H9 (cell line): ENCODE data around the gene FASTKD1. TPM values are rescaled to one million over a fixed set of nuclear protein-coding genes. Genes with fewer than 3 reads are reported as not detected.

ENCODE experiments used
- DNase-seq: peaks from one replicate; pipeline ENCODE4 v3.0.0-alpha.2; 2017
- H2AFZ ChIP-seq: one replicate; pipeline ENCODE4 v1.6.1; 2013; ENCODE audit warnings: mild to moderate bottlenecking, low read length, control low read depth, moderate library complexity
- H2AK5ac ChIP-seq: 2 replicates; pipeline ENCODE4 v1.6.1; 2013; ENCODE audit warnings: low read length, control low read depth, mixed read lengths; ENCODE audit not compliant: insufficient read length
- H2BK120ac ChIP-seq: one replicate; pipeline ENCODE4 v1.6.1; 2013; ENCODE audit warnings: low read depth, mild to moderate bottlenecking, low read length, control low read depth, inconsistent platforms; ENCODE audit not compliant: poor library complexity, severe bottlenecking
- H2BK12ac ChIP-seq: 2 replicates; pipeline ENCODE4 v1.6.1; 2013; ENCODE audit warnings: low read length, control low read depth, mixed read lengths, low read depth; ENCODE audit not compliant: insufficient read length
- H2BK15ac ChIP-seq: 2 replicates; pipeline ENCODE4 v1.6.1; 2013; ENCODE audit warnings: low read depth, low read length, control low read depth
- H2BK20ac ChIP-seq: one replicate; pipeline ENCODE4 v1.6.1; 2013; ENCODE audit warnings: low read depth, mild to moderate bottlenecking, low read length, control low read depth, inconsistent platforms; ENCODE audit not compliant: poor library complexity, severe bottlenecking
- H2BK5ac ChIP-seq: 2 replicates; pipeline ENCODE4 v1.6.1; 2013; ENCODE audit warnings: low read length, control low read depth, mixed read lengths; ENCODE audit not compliant: insufficient read length
- H3K14ac ChIP-seq: 2 replicates; pipeline ENCODE4 v1.6.1; 2013; ENCODE audit warnings: low read length, control low read depth; ENCODE audit not compliant: insufficient read depth
- H3K18ac ChIP-seq: 2 replicates; pipeline ENCODE4 v1.6.1; 2013; ENCODE audit warnings: low read depth, mild to moderate bottlenecking, mixed read lengths, low read length, control low read depth; ENCODE audit not compliant: insufficient read length
- H3K23ac ChIP-seq: 2 replicates; pipeline ENCODE4 v1.6.1; 2013; ENCODE audit warnings: low read length, control low read depth, mixed read lengths, low read depth; ENCODE audit not compliant: insufficient read length
- H3K23me2 ChIP-seq: 2 replicates; pipeline ENCODE4 v1.6.1; 2013; ENCODE audit warnings: low read depth, mild to moderate bottlenecking, mixed read lengths, low read length, control low read depth; ENCODE audit not compliant: insufficient read length, poor library complexity, severe bottlenecking
- H3K27ac ChIP-seq: 2 replicates; pipeline ENCODE4 v1.5.1; 2013; ENCODE audit warnings: low read length, control low read depth, mixed read lengths, low read depth; ENCODE audit not compliant: insufficient read length
- H3K27me3 ChIP-seq: 2 replicates; pipeline ENCODE4 v1.6.1; 2013; ENCODE audit warnings: low read length, control low read depth, inconsistent platforms; ENCODE audit not compliant: insufficient read depth
- H3K4ac ChIP-seq: 2 replicates; pipeline ENCODE4 v1.6.1; 2013; ENCODE audit warnings: low read depth, mild to moderate bottlenecking, control low read depth, inconsistent platforms, low read length, moderate library complexity
- H3K4me1 ChIP-seq: 2 replicates; pipeline ENCODE4 v1.6.1; 2013; ENCODE audit warnings: low read length, control low read depth, inconsistent platforms; ENCODE audit not compliant: insufficient read depth
- H3K4me2 ChIP-seq: 2 replicates; pipeline ENCODE4 v1.6.1; 2013; ENCODE audit warnings: low read length, control low read depth, mixed read lengths; ENCODE audit not compliant: insufficient read length, insufficient read depth
- H3K56ac ChIP-seq: 2 replicates; pipeline ENCODE4 v1.6.1; 2013; ENCODE audit warnings: low read depth, mild to moderate bottlenecking, mixed read lengths, low read length, control low read depth; ENCODE audit not compliant: insufficient read length
- H3K79me1 ChIP-seq: 2 replicates; pipeline ENCODE4 v1.6.1; 2013; ENCODE audit warnings: low read depth, mild to moderate bottlenecking, moderate library complexity, low read length, control low read depth, inconsistent platforms; ENCODE audit not compliant: insufficient read depth, poor library complexity, severe bottlenecking
- H3K79me2 ChIP-seq: 2 replicates; pipeline ENCODE4 v1.6.1; 2013; ENCODE audit warnings: low read length, control low read depth, inconsistent platforms; ENCODE audit not compliant: insufficient read depth
- H3K9ac ChIP-seq: 2 replicates; pipeline ENCODE4 v1.6.1; 2013; ENCODE audit warnings: low read length, control low read depth, mixed read lengths; ENCODE audit not compliant: insufficient read length; ENCODE audit errors: extremely low read depth
- H3K9me3 ChIP-seq: one replicate; pipeline ENCODE4 v1.6.1; 2013; ENCODE audit warnings: low read depth, low read length, inconsistent platforms; ENCODE audit not compliant: control insufficient read depth
- H3T11ph ChIP-seq: one replicate; pipeline ENCODE4 v1.6.1; 2013; ENCODE audit warnings: mild to moderate bottlenecking, low read length, control low read depth, inconsistent platforms
- H4K20me1 ChIP-seq: one replicate; pipeline ENCODE4 v1.6.1; 2013; ENCODE audit not compliant: control insufficient read depth, insufficient read length, insufficient read depth
- H4K5ac ChIP-seq: 2 replicates; pipeline ENCODE4 v1.6.1; 2013; ENCODE audit warnings: low read depth, mild to moderate bottlenecking, mixed read lengths, low read length, control low read depth; ENCODE audit not compliant: insufficient read length
- H4K8ac ChIP-seq: replicated peaks from 2 replicates; pipeline ENCODE4 v1.6.1; 2013; ENCODE audit warnings: low read length, control low read depth, mixed read lengths, low read depth; ENCODE audit not compliant: insufficient read length
- H4K91ac ChIP-seq: 2 replicates; pipeline ENCODE4 v1.6.1; 2013; ENCODE audit warnings: low read depth, mild to moderate bottlenecking, moderate library complexity, mixed read lengths, low read length, control low read depth; ENCODE audit not compliant: insufficient read length
- H3K27ac Mint-ChIP-seq, 3 experiments: 2 replicates in 2 of 3; 3 replicates in 1 of 3; pipeline ENCODE4 v1.8.0; 2020 to 2021; ENCODE audit warnings: mixed read lengths in 3 of 3, mild to moderate bottlenecking in 1 of 3, moderate library complexity in 1 of 3
- H3K27me3 Mint-ChIP-seq: 2 replicates; pipeline ENCODE4 v1.8.0; 2021; ENCODE audit warnings: low read depth, mild to moderate bottlenecking, moderate library complexity, mixed read lengths
- H3K36me3 Mint-ChIP-seq, 3 experiments: 2 replicates in 2 of 3; 3 replicates in 1 of 3; pipeline ENCODE4 v1.8.0; 2020 to 2021; ENCODE audit warnings: low read depth in 3 of 3, mixed read lengths in 3 of 3; ENCODE audit not compliant: insufficient read depth in 1 of 3
- H3K4me1 Mint-ChIP-seq, 2 experiments: 2 replicates each; pipeline ENCODE4 v1.8.0; 2020; ENCODE audit warnings: mixed read lengths in 2 of 2
- H3K4me3 Mint-ChIP-seq, 2 experiments: 2 replicates in 1 of 2; 3 replicates in 1 of 2; pipeline ENCODE4 v1.8.0; 2020 to 2021; ENCODE audit warnings: mild to moderate bottlenecking in 2 of 2, mixed read lengths in 2 of 2, moderate library complexity in 1 of 2
- H3K9me3 Mint-ChIP-seq, 2 experiments: 2 replicates in 1 of 2; 3 replicates in 1 of 2; pipeline ENCODE4 v1.8.0; 2020; ENCODE audit warnings: mild to moderate bottlenecking in 2 of 2, mixed read lengths in 2 of 2, moderate library complexity in 1 of 2
- WGBS: extraction: QIAGEN DNeasy Blood & Tissue Kit; methylation state at CpG from one replicate; pipeline ENCODE4 v1.1.7; 2013; ENCODE audit warnings: missing lambda C conversion rate, low lambda C conversion rate, mixed read lengths; ENCODE audit not compliant: insufficient read length; ENCODE audit errors: extremely low coverage; 5-methylcytosine and 5-hydroxymethylcytosine counted together
- total RNA-seq: library from RNA; stranded (reverse); gene quantifications from 2 replicates; pipeline ENCODE4 v1.2.1, GENCODE V29; 2021
- TF ChIP-seq, protein P1 (sequence below): fragments of 200-600 bp; sonication (generic); conservative IDR thresholded peaks from 3 replicates; pipeline ENCODE4 v1.8.0; 2021; ENCODE audit warnings: antibody characterized with exemption, mild to moderate bottlenecking

Gene FASTKD1
- total RNA-seq, 1 experiment from 2014 or later, result 47.6 TPM

DNA sequence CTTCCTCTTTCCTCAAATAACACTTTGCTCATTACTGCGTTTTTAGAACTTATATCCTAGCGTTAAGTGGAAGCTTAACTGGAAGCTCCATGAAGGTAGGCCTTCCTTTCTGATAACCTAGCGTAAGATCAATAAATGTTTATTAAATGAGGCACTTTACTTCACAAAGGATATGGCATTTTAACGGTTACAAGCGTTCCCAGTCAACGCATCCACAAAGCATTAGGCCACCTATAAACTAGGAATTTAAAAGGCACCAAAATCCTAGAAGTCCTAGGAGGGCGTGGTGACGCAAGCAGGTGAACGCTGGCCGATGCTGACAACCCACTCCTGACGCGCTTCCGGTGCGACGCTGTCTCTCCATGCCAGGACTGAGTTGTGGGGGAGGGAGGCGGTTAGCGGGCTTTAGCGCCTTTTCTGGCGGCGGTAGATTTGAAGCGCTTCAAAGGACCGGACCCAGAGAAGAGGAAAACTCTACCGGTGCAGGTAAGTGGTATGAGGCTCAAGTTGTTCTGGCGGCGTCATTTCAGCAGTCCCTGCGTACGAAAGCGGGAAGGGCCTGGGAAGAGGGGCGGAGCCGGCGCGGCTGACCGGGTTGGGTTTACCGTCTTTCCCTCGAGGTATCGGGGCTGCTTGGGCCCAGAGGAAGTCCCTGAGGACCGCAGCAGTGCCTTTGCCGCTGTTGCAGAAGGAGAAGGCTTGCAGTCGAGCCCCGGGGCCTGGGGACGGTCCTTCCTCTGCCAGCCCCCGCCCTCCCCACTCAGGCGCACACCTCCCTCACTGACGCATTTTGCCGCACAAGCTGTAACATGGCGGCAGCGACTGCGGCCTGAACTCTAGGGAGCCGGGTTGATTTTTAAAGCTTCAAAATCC, 10.6 kb upstream of the FASTKD1 start, which contains the start of gene PPIG:
Gene PPIG (plus strand): TSS at position 347 of the 873 bp plus-strand sequence. CDS start 19,691 bp downstream, outside the sequence.
- Mint-ChIP-seq H3K27ac (peak within 1 kb of the TSS; percentile 100), H3K27me3 (peaks cover 13% of the 10 kb centered on the region), H3K4me3 (peak within 1 kb of the TSS; percentile 99 to 100), H3K4me1 (peaks cover 10% of the 10 kb centered on the region in 2 experiments; a peak in 3 of 4 replicates), H3K9me3 (peaks cover 15 to 19% of the 10 kb centered on the region in 2 experiments), H3K36me3 (peaks cover 6 to 23% (median 12%) of the 10 kb centered on the region in 3 experiments)
- peak within 1 kb of the TSS; percentile 89 for H3K56ac ChIP-seq
- peak within 1 kb of the TSS; percentile 55 for H2BK12ac ChIP-seq
- no CpG with 5 or more reads among the region's 49 CpGs for WGBS
- H3K4me1 ChIP-seq, result no peaks in the 10 kb centered on the region; the same call in 1 of the 2 replicates
- H2BK120ac ChIP-seq, result no peak within 1 kb of the TSS
- H3K18ac ChIP-seq, result peak within 1 kb of the TSS; percentile 98
- peak within 1 kb of the TSS; percentile 100 for H3K9ac ChIP-seq
- H3K9me3 ChIP-seq, result no peaks in the 10 kb centered on the region
- H2AK5ac ChIP-seq, result peak within 1 kb of the TSS; percentile 58
- H4K8ac ChIP-seq, result peak within 1 kb of the TSS; percentile 67
- peak within 1 kb of the TSS; percentile 95 for H3K4me2 ChIP-seq
- H3K79me1 ChIP-seq, result no peaks in the 10 kb centered on the region
- no peaks in the 10 kb centered on the region for H4K20me1 ChIP-seq
- H3K23me2 ChIP-seq, result no peaks in the 10 kb centered on the region
- peak within 1 kb of the TSS; percentile 95 for H3K27ac ChIP-seq
- no peaks in the 10 kb centered on the region for H3K27me3 ChIP-seq
- no peak within 1 kb of the TSS for H3K23ac ChIP-seq
- H4K5ac ChIP-seq, result peak within 1 kb of the TSS; percentile 81
- no peak within 1 kb of the TSS for H2BK20ac ChIP-seq
- peak within 1 kb of the TSS; percentile 99 for H3K14ac ChIP-seq
- peak within 1 kb of the TSS; percentile 12 for H4K91ac ChIP-seq
- H3K79me2 ChIP-seq, result peaks cover 27% of the 10 kb centered on the region; the same call in 1 of the 2 replicates
- H3T11ph ChIP-seq, result no peak within 1 kb of the TSS
- TF ChIP-seq, protein P1, sequence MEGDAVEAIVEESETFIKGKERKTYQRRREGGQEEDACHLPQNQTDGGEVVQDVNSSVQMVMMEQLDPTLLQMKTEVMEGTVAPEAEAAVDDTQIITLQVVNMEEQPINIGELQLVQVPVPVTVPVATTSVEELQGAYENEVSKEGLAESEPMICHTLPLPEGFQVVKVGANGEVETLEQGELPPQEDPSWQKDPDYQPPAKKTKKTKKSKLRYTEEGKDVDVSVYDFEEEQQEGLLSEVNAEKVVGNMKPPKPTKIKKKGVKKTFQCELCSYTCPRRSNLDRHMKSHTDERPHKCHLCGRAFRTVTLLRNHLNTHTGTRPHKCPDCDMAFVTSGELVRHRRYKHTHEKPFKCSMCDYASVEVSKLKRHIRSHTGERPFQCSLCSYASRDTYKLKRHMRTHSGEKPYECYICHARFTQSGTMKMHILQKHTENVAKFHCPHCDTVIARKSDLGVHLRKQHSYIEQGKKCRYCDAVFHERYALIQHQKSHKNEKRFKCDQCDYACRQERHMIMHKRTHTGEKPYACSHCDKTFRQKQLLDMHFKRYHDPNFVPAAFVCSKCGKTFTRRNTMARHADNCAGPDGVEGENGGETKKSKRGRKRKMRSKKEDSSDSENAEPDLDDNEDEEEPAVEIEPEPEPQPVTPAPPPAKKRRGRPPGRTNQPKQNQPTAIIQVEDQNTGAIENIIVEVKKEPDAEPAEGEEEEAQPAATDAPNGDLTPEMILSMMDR, result no peak
- DNase-seq, result peak; percentile 90
- H2BK15ac ChIP-seq, result 0 out of 2 replicates have a peak within 1 kb of the TSS, but pooled peaks have one; percentile 10
- H3K4ac ChIP-seq, result peak within 1 kb of the TSS; percentile 63; the same call in 1 of the 2 replicates
- peak within 1 kb of the TSS; percentile 93 for H2AFZ ChIP-seq
- H2BK5ac ChIP-seq, result peak within 1 kb of the TSS; percentile 96
